AG08396 (cell line): ENCODE measurements around the gene ZNF430.
"Not testable (repeated sequence)": the region's sequence is repeated elsewhere in the genome, so short reads cannot be mapped to it uniquely, and the experiment has no call there.

Source experiments
- DNase-seq: peaks from one replicate; pipeline ENCODE4 v3.0.0; 2012; ENCODE audit warnings: low spot score, mixed read lengths

ZNF430 gene

GRCh38 chr19:21020298-21021227 lies at the start of gene ZNF430:
ZNF430 (plus strand) TSS chr19:21020657; CDS start chr19:21020801, 144 bp downstream.
- DNase-seq, result peak; percentile 88

GRCh38 chr19:20992788-20993187 lies 27.7 kb upstream of the ZNF430 start:
- DNase-seq, result not testable (repeated sequence)

- peak; percentile 93 for DNase-seq
Observed at GRCh38 chr19:20999731-21000352, 20.6 kb upstream of the ZNF430 start.

GRCh38 chr19:21021238-21021637 lies 781 bp downstream of the ZNF430 start:
- not testable (repeated sequence) for DNase-seq

GRCh38 chr19:21022996-21023395 lies 2.5 kb downstream of the ZNF430 start:
- DNase-seq, result no peak

- DNase-seq, result no peak
Observed at GRCh38 chr19:21023901-21024300, 3.4 kb downstream of the ZNF430 start.

GRCh38 chr19:21028969-21029268 lies 8.5 kb downstream of the ZNF430 start:
- DNase-seq, result no peak

- DNase-seq, result no peak
Observed at GRCh38 chr19:21045028-21045427, 24.6 kb downstream of the ZNF430 start.

GRCh38 chr19:21046489-21046888 lies 26.0 kb downstream of the ZNF430 start:
- DNase-seq, result no peak

GRCh38 chr19:21047716-21048115 lies 27.3 kb downstream of the ZNF430 start:
- DNase-seq, result no peak

GRCh38 chr19:21052902-21053301 lies 32.4 kb downstream of the ZNF430 start:
- no peak for DNase-seq

GRCh38 chr19:21065336-21065735 lies 44.9 kb downstream of the ZNF430 start:
- DNase-seq, result no peak

- DNase-seq, result peak; percentile 82
Observed at GRCh38 chr19:21082011-21082975, 61.8 kb downstream of the ZNF430 start, which contains the start of gene ZNF714. ZNF714 (plus strand) TSS chr19:21082203; CDS start chr19:21098269, 16,066 bp downstream.

GRCh38 chr19:21084343-21084742 lies 63.9 kb downstream of the ZNF430 start:
- DNase-seq, result peak; percentile 1

- no peak for DNase-seq
Observed at GRCh38 chr19:21087871-21088270, 67.4 kb downstream of the ZNF430 start.

- DNase-seq, result peak; percentile 5
Observed at GRCh38 chr19:21092109-21092508, 71.7 kb downstream of the ZNF430 start.

- no peak for DNase-seq
Observed at GRCh38 chr19:21094347-21095025, 74.0 kb downstream of the ZNF430 start.

- no peak for DNase-seq
Observed at GRCh38 chr19:21098291-21098690, 77.8 kb downstream of the ZNF430 start.

GRCh38 chr19:21101521-21102242 lies 81.2 kb downstream of the ZNF430 start:
- no peak for DNase-seq

- DNase-seq, result no peak
Observed at GRCh38 chr19:21109116-21109515, 88.7 kb downstream of the ZNF430 start.
